ENCODE data around the gene RARRES1.

RARRES1 gene

DNA sequence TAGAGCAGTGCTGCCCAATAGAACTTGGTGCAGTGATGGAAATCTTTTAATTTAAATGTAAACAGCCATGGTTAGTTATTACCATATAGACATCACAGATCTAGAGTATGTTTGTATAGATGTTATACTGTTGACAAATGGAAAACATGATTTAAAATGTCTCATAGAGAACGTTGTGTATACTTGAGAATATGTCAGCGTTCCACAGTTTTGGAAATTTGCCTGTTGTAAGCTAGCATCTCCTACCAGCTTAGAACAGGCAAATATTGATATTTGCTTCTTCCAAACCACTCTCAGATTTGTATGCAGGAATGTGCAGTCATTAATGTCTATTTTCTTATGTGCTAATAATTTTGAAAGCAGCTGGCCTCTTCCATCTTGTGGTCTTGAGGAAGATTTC, 51.4 kb downstream of the RARRES1 start:
- DNase-seq = no peak

DNA sequence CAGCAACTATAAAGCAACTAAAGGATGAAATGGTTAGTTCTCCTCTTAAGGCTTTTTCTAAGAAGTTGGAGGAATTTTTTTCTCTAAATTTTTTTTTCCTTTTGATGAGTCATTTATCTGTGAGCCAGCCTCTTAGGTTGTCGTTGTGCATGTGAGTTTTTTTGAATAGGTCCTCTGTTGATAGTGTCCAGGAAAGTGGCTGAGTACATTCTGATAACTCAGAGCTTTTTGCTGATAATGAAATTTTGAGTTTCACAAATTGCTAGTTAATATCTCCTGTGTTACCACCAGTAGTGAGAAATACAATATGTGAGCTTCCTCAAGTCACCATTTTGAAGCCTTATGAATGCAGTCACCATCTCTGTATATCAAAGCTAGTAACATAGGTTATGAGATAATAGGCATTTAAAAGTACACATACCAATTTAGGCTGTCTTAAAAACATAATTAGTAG, 52.7 kb downstream of the RARRES1 start:
- DNase-seq = no peak

DNA sequence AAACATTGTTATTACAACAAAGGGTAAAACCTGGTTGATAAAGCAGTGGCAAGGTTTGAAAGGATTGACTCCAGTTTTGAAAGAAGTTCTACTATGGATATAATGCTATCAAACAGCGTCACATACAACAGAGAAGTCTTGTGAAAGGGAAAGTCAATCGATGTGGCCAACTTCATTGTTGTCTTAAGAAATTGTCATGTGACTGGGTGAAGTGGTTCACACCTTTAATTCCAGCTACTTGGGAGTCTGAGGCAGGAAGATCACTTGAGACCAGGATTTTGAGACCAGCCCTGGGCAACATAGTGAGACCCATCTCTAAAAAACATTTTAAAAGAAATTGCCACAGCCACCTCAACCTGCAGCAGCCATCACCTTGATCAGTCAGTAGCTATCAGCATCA, 53.6 kb downstream of the RARRES1 start:
- DNase-seq = no peak

- DNase-seq = peak; percentile 82
Observed at GRCh38 chr3:158672215-158673176, 59.8 kb downstream of the RARRES1 start, which contains the start of gene LXN. Gene LXN, minus strand, starts transcription at chr3:158672648. Its CDS starts 170 bp downstream, at chr3:158672478.

- no peak for DNase-seq
Observed at GRCh38 chr3:158671821-158672214, 60.4 kb downstream of the RARRES1 start.

GRCh38 chr3:158668506-158668905, 63.8 kb downstream of the RARRES1 start:
- DNase-seq = no peak

GRCh38 chr3:158666416-158666815, 65.8 kb downstream of the RARRES1 start:
- DNase-seq = no peak

GRCh38 chr3:158663832-158664231, 68.4 kb downstream of the RARRES1 start:
- DNase-seq = no peak

DNA sequence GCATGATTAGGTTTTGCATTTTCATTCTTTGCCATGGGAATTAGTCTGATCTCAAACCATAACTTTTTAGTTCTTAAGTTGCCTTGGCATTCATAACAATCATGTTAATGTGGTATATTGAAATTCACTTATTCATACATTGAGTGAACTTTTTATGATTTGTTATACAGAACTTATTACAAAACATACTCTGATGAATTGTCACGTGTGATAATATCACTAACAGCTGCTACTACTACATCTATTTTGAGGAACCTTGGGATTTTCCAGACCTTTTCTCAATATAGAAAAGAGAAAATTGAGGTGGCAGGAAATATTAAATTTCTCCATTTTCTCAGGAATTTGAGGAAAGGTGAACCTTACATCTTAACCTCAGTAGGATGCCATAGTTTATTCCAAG, 69.0 kb downstream of the RARRES1 start:
- no peak for DNase-seq

DNA sequence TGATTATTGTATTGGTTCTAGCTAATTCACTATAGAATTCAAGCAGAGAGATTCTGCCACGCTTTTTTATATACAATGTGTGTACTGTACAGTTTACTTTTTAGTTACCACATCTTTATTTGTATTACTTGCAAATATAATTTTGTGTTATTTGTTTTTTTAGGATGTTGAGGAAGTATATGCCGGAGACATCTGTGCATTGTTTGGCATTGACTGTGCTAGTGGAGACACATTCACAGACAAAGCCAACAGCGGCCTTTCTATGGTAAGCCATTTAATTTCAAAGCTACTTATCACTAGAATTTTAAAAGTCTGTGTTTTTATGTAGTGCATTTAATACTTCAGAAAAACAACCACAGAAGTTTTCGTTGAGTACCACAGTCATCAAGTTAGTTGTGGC, 71.5 kb downstream of the RARRES1 start:
- DNase-seq = no peak

DNA sequence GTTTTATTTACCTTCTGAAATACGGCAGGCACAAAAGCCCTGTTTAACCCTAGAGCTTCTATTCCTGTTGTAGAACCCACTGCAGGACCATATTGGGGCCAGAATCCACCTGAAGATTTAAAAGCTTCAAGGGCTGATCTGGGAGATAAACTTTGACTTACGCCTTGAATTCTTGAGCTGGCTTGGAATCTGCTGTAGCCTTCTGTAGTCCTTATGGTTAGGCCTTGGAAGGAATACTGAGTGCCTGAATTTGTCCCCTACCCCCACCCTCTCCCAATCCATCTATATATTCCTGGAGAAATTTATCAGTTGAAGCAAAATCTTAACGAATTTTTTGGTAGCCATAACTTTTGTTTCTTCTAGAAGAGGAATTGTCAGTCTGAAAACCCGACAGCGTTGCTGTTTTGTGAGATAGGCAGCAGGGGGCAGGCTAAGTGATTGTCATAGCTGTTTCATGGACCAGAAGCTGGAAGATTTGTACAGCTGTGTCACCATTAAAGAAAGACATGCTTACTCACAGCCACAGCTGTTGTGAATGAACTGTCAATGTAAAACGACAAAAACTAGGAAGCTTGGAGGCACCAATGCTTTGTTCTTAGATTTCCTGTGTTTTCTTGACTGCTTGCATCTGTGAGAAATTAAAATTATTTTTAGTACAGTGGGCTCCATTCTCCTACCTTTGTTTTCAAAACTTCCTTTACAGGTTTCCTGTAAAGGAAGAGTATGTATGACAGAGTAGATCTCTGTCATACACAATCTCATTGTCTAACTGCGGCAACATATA, 72.6 kb downstream of the RARRES1 start:
- DNase-seq = peak; percentile 63

GRCh38 chr3:158658889-158659288, 73.4 kb downstream of the RARRES1 start:
- no peak for DNase-seq

DNA sequence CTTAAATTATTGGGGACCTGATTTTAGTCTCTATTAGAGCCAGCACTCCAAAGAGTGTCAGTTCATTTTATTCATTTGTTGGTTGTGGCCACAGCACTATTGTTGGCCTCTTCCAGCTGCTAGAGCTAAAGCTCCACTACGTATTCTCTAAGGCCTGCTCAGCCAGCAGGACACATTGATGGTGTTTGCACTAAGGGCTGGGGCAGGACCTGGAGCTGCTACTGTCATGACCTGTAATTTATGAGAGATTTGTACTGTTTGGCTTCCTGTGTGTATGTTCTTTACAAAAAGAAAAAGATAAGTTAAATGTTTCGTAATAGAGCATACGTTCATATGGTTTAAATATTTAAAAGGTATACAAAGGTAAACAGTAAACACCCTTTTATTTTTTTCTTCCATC, 79.8 kb downstream of the RARRES1 start:
- no peak for DNase-seq

- DNase-seq = no peak
Observed at GRCh38 chr3:158651192-158651591, 81.1 kb downstream of the RARRES1 start.

GRCh38 chr3:158649791-158650190, 82.5 kb downstream of the RARRES1 start:
- DNase-seq = no peak

Measured in CD4-positive, alpha-beta T cell treated with Interleukin-10 for 1 hour (primary cell).